Right lobe of liver (tissue), 6 donors: ENCODE measurements around the gene RTP2. TPM values are rescaled to one million over a fixed set of nuclear protein-coding genes. Genes with fewer than 3 reads are reported as not detected.

ENCODE experiments used
- ATAC-seq, 4 donors: fragments of 200-7000 bp; cut with Tn5 transposase; one replicate each; pipeline ENCODE4 v1.9.1; 2020; ENCODE audit warnings: mild to moderate bottlenecking in 4 of 4, moderate library complexity in 4 of 4
- DNase-seq, 3 donors: peaks; one replicate each; pipeline ENCODE4 v3.0.0-alpha.2; 2020
- H3K27ac ChIP-seq, 3 donors: fragments of 200-600 bp; one replicate each; pipeline ENCODE4 v1.8.0; 2022
- H3K27me3 ChIP-seq, 2 donors: fragments of 200-600 bp; one replicate each; pipeline ENCODE4 v1.8.0; 2022
- H3K36me3 ChIP-seq, 4 donors: fragments of 200-600 bp; sonication (generic) in 1 of 4; one replicate each; pipeline versions ENCODE4 v1.5.1 to v1.8.0; 2017 to 2022; ENCODE audit warnings: control low read depth in 1 of 4
- H3K4me1 ChIP-seq, 4 donors: fragments of 200-600 bp; sonication (generic) in 1 of 4; one replicate each; pipeline versions ENCODE4 v1.5.1 to v1.8.0; 2017 to 2022; ENCODE audit warnings: control low read depth in 1 of 4
- H3K4me3 ChIP-seq, 3 donors: fragments of 200-600 bp; one replicate each; pipeline ENCODE4 v1.8.0; 2022
- H3K9me3 ChIP-seq, 4 donors: fragments of 200-600 bp; sonication (generic) in 1 of 4; one replicate each; pipeline versions ENCODE4 v1.5.1 to v1.8.0; 2017 to 2022; ENCODE audit warnings: control low read depth in 1 of 4
- POLR2A ChIP-seq: fragments of 450-650 bp; IDR thresholded peaks from one replicate; pipeline ENCODE4 v1.6.1; 2017; ENCODE audit warnings: antibody characterized with exemption, mild to moderate bottlenecking
- WGBS: methylation state at CpG from one replicate; pipeline ENCODE4 v1.1.6; 2018; ENCODE audit warnings: low coverage, low lambda C conversion rate; ENCODE audit not compliant: insufficient coverage; ENCODE audit errors: missing lambda C conversion rate; 5-methylcytosine and 5-hydroxymethylcytosine counted together
- intact Hi-C, 2 donors: fragments of 100-400 bp; cut with DNase I; formaldehyde crosslinking; loops; one replicate each; pipeline versions ENCODE4 v1.11.2 to v1.14.1; 2022
- total RNA-seq, 6 experiments: library from RNA; depleted of rRNA in 2 of 6; stranded (reverse); fragments of >200 nt in 2 of 6; fragmentation: NEBNext Ultra II Directional in 3 of 6; extraction: Animal tissue kit (Norgen Biotek cat#: 25700) in 3 of 6; gene quantifications; one replicate each; pipeline versions ENCODE4 v1.1.0 to v1.2.4, GENCODE V29; 2016 to 2023
- TF ChIP-seq, protein P1 (sequence below), 4 donors: fragments of 200-600 bp in 3 of 4; fragments of 450-650 bp in 1 of 4; IDR thresholded peaks; one replicate each; pipeline versions ENCODE4 v1.5.1 to v1.8.0; 2016 to 2022; ENCODE audit warnings: antibody characterized with exemption in 4 of 4, mild to moderate bottlenecking in 2 of 4
- donor health status: DM: no; HTN: yes; CAD: no.
- donor health status: DM: no; HTN: no; CAD: no.
- donor health status: DM: no; HTN: no; CAD: no.
- donor health status: DM: no; HTN: yes; CAD: no.
- donor health status: DM: no; HTN: yes; CAD: no.

Gene RTP2
- total RNA-seq, 6 experiments from 2014 or later = not detected

DNA sequence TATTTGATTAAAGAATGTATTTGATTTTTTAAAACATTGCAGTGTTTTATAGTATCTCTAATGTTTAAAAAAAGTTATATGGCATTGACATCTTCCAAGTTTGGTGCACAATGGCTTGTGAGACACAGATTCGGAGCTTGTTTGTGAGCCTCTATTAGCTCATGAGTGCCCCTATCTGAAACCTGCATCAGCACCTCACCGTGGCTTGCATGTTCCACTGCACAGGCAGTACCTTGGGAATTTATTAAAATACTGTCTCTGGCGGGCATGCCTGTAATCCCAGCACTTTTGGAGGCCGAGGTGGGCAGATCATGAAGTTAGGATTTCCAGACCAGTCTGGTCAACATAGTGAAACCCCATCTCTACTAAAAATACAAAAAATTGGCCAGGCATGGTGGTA, 6.8 kb upstream of the RTP2 start:
- TF ChIP-seq, protein P1, sequence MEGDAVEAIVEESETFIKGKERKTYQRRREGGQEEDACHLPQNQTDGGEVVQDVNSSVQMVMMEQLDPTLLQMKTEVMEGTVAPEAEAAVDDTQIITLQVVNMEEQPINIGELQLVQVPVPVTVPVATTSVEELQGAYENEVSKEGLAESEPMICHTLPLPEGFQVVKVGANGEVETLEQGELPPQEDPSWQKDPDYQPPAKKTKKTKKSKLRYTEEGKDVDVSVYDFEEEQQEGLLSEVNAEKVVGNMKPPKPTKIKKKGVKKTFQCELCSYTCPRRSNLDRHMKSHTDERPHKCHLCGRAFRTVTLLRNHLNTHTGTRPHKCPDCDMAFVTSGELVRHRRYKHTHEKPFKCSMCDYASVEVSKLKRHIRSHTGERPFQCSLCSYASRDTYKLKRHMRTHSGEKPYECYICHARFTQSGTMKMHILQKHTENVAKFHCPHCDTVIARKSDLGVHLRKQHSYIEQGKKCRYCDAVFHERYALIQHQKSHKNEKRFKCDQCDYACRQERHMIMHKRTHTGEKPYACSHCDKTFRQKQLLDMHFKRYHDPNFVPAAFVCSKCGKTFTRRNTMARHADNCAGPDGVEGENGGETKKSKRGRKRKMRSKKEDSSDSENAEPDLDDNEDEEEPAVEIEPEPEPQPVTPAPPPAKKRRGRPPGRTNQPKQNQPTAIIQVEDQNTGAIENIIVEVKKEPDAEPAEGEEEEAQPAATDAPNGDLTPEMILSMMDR (IDR thresholded peaks at IDR 0.05) = no peak
- TF ChIP-seq POLR2A = no peak
- intact Hi-C loops = no loop called here
- no peaks in the 10 kb centered on the region for H3K36me3 ChIP-seq
- H3K9me3 ChIP-seq = no peaks in the 10 kb centered on the region
- peak in 3 of 4 donors; percentile 29 to 32 (median 31) for ATAC-seq
- no peaks in the 10 kb centered on the region for H3K27me3 ChIP-seq
- peaks cover 0 to 5% (median 0%) of the 10 kb centered on the region in 4 donors for H3K4me1 ChIP-seq
- no peak for DNase-seq
- no peak overlapping the region for H3K27ac ChIP-seq
- WGBS = 89% methylated on average over 3 of the region's 4 CpGs
- H3K4me3 ChIP-seq = no peak overlapping the region

DNA sequence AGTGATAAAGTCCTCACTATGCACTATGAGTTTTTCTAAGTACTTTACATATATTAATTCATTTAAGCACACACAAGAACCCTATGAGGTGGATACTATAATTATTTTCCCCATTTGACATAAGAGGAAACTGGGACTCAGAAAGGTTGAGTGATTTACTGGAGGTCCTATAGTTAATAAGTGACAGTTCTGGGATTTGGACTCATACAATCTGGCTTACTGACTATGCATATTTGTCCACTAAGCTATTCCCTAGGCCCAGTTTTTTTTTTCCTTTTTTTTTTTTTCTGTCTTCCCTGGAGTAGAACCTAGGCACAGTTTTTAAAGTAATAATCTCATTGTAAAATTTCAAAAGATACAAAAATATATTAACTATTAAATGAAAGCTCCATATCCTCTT, 6.3 kb upstream of the RTP2 start:
- H3K27ac ChIP-seq = no peak overlapping the region
- H3K4me3 ChIP-seq = no peak overlapping the region
- H3K27me3 ChIP-seq = no peaks in the 10 kb centered on the region
- H3K9me3 ChIP-seq = no peaks in the 10 kb centered on the region
- DNase-seq (no peak), ATAC-seq (peak; percentile 51 to 87 (median 62))
- peaks cover 0 to under 1% (median 0%) of the 10 kb centered on the region in 4 donors for H3K4me1 ChIP-seq
- intact Hi-C loops = no loop called here
- no peak for TF ChIP-seq POLR2A
- H3K36me3 ChIP-seq = no peaks in the 10 kb centered on the region

DNA sequence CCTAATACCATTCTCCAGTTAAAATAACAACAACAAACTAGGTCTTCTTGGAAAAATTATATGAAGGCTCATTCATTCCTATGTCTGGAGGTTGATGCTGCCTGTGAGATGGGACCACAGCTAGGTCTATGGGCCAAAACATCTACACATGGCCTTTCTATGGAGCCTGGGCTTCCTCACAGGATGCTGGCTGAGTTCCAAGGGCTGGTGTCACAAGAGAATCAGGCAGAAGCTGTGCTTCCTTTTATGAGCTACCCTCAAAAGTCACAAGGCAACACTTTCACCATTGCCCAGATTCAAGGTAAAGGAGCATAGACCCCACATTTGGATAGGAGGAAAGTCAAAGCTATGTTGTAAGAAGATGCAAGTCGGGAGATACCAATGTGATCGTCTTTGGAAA, 4.6 kb upstream of the RTP2 start:
- no peak overlapping the region for H3K4me3 ChIP-seq
- 73% methylated on average over 2 of the region's 2 CpGs for WGBS
- H3K4me1 ChIP-seq = no peaks in the 10 kb centered on the region
- H3K9me3 ChIP-seq = no peaks in the 10 kb centered on the region
- TF ChIP-seq, protein P1 (IDR thresholded peaks at IDR 0.05) = no peak
- TF ChIP-seq POLR2A = no peak
- no peaks in the 10 kb centered on the region for H3K27me3 ChIP-seq
- peak in 3 of 4 donors; percentile 42 to 54 (median 46) for ATAC-seq
- no peaks in the 10 kb centered on the region for H3K36me3 ChIP-seq
- intact Hi-C loops = no loop called here
- DNase-seq = peak in 1 of 3 donors; percentile 63
- no peak overlapping the region for H3K27ac ChIP-seq

DNA sequence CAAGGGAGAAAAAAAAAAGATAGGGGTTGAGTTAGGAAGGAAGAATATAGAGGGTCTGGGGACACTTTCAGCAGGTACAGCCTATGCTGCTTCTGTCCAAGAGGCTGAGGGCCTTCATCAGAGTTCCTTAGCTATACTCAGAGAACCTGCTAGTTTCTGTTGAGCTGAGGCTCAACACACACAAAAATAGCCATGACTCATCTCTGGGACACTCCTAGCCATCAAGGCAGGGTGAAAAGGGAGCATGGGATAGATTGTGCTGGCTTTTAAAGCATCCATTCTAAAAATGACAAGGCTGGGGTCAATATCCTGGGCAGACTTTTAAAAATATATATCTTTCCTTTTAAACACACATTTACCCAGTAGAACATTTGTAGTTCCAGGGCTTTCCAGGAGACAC, 2.8 kb upstream of the RTP2 start:
- ATAC-seq = peak in 1 of 4 donors; percentile 12
- H3K4me3 ChIP-seq = no peak overlapping the region

DNA sequence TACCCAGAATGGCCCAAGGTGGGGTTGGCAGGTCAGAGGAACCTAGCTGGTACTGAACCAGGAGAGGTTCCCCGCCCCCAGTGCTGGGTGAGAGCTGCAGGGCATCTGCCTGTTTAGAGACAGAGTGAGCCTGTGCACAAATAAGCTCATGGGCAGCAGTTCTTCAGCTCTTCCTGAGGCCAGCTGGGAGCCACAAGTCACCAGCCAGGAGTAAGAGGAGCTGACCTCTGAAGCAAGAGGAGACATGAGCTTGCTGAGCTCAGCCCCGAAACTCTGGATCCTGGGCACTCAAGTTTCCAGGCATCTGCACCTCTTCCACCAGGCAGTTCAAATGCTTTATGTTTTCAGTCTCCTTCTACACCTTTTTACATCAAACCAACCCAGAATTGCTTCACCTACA, 2.1 kb downstream of the RTP2 start:
- no peaks in the 10 kb centered on the region for H3K9me3 ChIP-seq
- DNase-seq = no peak
- H3K4me1 ChIP-seq = no peaks in the 10 kb centered on the region
- H3K36me3 ChIP-seq = no peaks in the 10 kb centered on the region
- TF ChIP-seq, protein P1 (IDR thresholded peaks at IDR 0.05) = no peak
- intact Hi-C loops = no loop called here
- no peak for ATAC-seq
- H3K4me3 ChIP-seq = no peak overlapping the region
- H3K27ac ChIP-seq = no peak overlapping the region
- no CpG with 5 or more reads among the region's 2 CpGs for WGBS
- no peaks in the 10 kb centered on the region for H3K27me3 ChIP-seq

More for the DNA sequence above, 2.8 kb upstream of the RTP2 start:
- DNase-seq = no peak
- Histone ChIP-seq H3K27ac (no peak overlapping the region), H3K4me1 (no peaks in the 10 kb centered on the region), H3K9me3 (no peaks in the 10 kb centered on the region), H3K27me3 (no peaks in the 10 kb centered on the region), H3K36me3 (no peaks in the 10 kb centered on the region)
- no peak for TF ChIP-seq POLR2A
- TF ChIP-seq, protein P1 (IDR thresholded peaks at IDR 0.05) = no peak
- intact Hi-C loops = no loop called here
